PFSK-1 (cell line): Measurements from ENCODE around the gene A2M.

Experiments used
- FOXP2 ChIP-seq: optimal IDR thresholded peaks from 2 replicates; pipeline ENCODE3; 2011; ENCODE audit warnings: borderline replicate concordance, control low read depth, inconsistent platforms; ENCODE audit not compliant: insufficient read depth; ENCODE audit errors: extremely low read length, extremely low read depth
- POLR2AphosphoS5 ChIP-seq: IDR thresholded peaks from 2 replicates; pipeline ENCODE4 v1.6.1; 2012; ENCODE audit warnings: low read depth, mild to moderate bottlenecking, control low read depth, low read length, moderate library complexity
- SIN3A ChIP-seq: IDR thresholded peaks from 2 replicates; pipeline ENCODE4 v1.6.1; 2012; ENCODE audit warnings: mild to moderate bottlenecking, low read length, moderate library complexity, borderline replicate concordance; ENCODE audit not compliant: insufficient read depth
- TAF1 ChIP-seq: IDR thresholded peaks from 2 replicates; pipeline ENCODE4 v1.6.1; 2012; ENCODE audit warnings: low read length, control low read depth, borderline replicate concordance; ENCODE audit not compliant: insufficient read depth
- TF ChIP-seq, protein P1 (sequence below), 2 experiments: IDR thresholded peaks; 2 replicates each; pipeline versions ENCODE4 v1.6.1 to v1.8.0; 2011 to 2012; ENCODE audit warnings: low read depth in 2 of 2, low read length in 2 of 2, control low read depth in 1 of 2, inconsistent platforms in 1 of 2, mild to moderate bottlenecking in 1 of 2, moderate library complexity in 1 of 2; ENCODE audit not compliant: insufficient read depth in 1 of 2

The A2M gene

DNA sequence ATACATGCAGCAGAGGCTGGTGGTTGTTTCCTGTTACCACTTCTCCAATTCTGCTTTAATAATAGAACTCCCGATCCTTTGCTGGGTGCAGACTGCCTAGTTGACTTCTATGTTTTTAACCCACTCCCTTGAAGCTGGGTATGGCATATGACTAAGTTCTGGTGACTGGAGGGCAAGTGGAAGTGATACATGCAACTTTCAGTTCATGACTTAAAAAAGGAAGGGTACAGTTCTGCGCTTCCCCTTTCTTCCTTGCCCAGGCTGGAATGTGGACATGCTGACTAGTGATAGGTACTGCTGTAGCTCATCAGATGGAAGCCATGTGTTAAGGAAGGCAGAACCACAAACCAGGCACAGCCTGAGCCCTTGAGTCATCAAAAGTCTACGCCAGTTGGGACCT lies 2.4 kb upstream of the A2M start:
- TF ChIP-seq SIN3A (no peak), POLR2AphosphoS5 (no peak), FOXP2 (no peak), TAF1 (no peak)
- TF ChIP-seq, protein P1, sequence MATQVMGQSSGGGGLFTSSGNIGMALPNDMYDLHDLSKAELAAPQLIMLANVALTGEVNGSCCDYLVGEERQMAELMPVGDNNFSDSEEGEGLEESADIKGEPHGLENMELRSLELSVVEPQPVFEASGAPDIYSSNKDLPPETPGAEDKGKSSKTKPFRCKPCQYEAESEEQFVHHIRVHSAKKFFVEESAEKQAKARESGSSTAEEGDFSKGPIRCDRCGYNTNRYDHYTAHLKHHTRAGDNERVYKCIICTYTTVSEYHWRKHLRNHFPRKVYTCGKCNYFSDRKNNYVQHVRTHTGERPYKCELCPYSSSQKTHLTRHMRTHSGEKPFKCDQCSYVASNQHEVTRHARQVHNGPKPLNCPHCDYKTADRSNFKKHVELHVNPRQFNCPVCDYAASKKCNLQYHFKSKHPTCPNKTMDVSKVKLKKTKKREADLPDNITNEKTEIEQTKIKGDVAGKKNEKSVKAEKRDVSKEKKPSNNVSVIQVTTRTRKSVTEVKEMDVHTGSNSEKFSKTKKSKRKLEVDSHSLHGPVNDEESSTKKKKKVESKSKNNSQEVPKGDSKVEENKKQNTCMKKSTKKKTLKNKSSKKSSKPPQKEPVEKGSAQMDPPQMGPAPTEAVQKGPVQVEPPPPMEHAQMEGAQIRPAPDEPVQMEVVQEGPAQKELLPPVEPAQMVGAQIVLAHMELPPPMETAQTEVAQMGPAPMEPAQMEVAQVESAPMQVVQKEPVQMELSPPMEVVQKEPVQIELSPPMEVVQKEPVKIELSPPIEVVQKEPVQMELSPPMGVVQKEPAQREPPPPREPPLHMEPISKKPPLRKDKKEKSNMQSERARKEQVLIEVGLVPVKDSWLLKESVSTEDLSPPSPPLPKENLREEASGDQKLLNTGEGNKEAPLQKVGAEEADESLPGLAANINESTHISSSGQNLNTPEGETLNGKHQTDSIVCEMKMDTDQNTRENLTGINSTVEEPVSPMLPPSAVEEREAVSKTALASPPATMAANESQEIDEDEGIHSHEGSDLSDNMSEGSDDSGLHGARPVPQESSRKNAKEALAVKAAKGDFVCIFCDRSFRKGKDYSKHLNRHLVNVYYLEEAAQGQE (IDR thresholded peaks at IDR 0.05; ENCODE audit: insufficient read depth in 1 of 2, low read depth in 2 of 2, low read length in 2 of 2): no peak

DNA sequence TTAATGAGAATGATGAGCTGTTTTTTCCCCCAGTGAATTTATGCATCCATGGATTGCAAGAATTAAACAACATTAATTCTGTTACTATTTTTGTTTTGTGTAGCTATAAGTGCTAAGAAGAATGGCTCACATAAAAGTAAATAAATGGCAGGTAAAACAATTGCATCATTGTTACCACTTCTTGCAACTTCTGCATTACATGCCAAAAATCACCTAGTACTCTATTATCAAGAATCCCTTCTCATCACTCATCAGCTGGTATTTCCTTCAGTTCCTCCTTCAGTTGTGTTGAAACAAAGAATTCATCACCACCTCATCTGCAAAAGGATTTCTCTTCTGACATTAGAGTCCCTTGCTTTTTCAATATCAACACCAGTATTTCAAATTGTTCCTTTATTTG lies 773 bp downstream of the A2M start:
- TF ChIP-seq FOXP2: no peak
- no peak for TF ChIP-seq SIN3A
- no peak for TF ChIP-seq POLR2AphosphoS5
- TF ChIP-seq TAF1: no peak
- TF ChIP-seq, protein P1 (IDR thresholded peaks at IDR 0.05; ENCODE audit: insufficient read depth in 1 of 2, low read depth in 2 of 2, low read length in 2 of 2): no peak

DNA sequence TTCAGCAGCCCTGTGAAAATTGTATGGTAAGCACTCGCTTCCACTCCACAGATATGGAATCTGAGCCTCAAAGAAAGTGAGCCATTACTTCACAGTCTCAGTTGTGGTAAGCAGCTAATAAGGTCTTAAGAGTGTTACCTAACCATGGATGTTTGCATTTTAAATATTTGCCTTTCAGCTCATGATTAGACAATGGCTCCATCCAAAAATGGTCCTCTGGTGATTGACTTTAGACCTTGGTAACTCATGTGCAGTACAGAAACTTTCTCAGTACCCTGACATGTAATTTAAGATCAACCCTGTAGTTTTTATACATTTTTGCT lies 1.8 kb downstream of the A2M start:
- no peak for TF ChIP-seq SIN3A
- no peak for TF ChIP-seq FOXP2
- TF ChIP-seq, protein P1 (IDR thresholded peaks at IDR 0.05; ENCODE audit: insufficient read depth in 1 of 2, low read depth in 2 of 2, low read length in 2 of 2): no peak
- no peak for TF ChIP-seq TAF1
- no peak for TF ChIP-seq POLR2AphosphoS5

DNA sequence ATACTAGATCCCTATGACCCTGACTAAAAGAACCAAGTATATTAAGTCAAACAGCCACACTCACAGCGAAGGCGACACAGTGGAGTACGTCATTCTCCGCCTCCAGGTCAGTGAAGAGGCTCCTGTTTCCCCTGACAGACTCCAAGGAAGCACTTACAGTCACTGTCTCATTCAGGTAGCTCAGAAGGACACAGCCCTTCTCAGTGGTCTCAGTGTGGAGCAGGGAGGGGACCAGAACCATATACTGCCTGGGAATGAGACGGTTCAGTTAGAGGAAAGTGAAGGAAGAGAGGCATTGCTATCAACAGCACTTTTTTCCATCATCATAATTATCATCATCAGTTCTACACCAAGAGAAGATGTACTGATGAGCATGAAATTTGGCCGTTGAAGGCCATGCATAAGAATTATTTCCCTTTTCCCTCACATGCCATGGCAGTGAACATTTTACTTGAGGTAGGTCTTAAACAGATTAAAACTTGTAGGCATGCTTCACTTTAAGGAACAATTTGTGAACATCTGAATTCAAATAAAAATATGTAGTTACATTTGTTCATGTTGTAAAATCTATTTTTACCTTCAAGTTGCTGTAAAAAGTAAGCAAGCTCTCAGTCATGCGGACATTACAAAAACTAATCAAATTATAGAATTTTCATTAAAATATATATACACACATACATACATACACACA lies 2.3 kb downstream of the A2M start:
- TF ChIP-seq SIN3A (no peak), FOXP2 (no peak), TAF1 (no peak), POLR2AphosphoS5 (no peak)
- TF ChIP-seq, protein P1 (IDR thresholded peaks at IDR 0.05; ENCODE audit: insufficient read depth in 1 of 2, low read depth in 2 of 2, low read length in 2 of 2): no peak
